ENCODE data around the gene STIL.
"Not testable (repeated sequence)": the region's sequence is repeated elsewhere in the genome, so short reads cannot be mapped to it uniquely, and the experiment has no call there.

The STIL gene

DNA sequence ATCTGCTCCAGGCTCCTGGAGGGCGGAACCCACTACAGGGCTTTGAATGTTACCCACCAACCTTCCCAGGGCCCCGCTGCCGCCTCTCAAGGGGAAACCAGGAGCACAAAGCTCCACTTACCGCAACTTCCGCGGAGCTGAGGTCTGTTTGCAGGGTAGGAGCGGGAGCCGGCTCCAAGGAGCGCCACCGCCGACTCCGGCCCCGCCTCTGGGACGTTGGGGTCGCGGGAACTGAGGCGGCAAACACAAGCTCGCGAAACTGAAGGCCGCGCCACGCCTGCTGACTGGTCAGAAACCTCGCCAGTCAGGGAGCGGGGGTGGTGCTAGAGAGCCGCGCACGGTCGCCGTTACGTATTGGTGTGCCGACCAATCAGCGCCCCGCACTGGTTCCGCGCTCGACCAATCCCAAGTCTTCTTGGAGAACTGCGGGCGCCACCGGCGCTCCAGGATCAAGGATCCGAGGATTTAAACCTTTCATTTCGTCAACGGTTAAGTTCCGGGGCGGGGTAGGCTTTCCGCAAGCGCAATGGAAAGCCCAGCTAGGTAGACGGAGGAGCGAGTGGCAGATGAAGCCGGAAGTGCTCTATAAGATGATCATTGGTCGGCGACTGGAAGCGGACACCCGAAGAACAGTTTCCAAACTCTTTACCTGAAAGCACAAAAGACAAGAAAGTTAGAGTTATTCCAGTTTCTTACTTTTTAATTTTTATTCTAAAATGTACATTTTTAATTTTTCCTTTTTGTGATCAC lies at the start of gene STIL:
Gene STIL (minus strand): TSS at position 233 of the 750 bp plus-strand sequence. CDS start 3,828 bp downstream, outside the sequence.
- peak; percentile 99 for DNase-seq

DNA sequence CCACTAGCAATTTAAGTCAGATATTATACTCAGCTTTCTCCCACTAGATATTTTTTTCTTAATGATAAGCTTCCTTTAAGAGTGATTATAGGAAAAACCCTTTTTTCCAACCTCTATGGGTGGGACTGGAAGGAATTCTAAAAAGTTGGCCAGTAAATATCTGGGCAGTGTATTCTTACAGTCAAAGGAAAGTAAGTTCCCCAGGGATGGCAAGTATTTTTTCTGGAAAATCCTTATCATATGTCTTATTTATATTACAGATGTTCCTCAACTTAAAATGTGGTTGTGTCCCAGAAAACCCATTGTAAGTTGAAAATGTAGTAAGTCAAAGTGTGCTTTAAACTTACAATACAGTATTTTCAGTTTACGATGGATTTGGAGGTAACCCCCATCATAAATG lies 48.9 kb upstream of the STIL start:
- no peak for DNase-seq

DNA sequence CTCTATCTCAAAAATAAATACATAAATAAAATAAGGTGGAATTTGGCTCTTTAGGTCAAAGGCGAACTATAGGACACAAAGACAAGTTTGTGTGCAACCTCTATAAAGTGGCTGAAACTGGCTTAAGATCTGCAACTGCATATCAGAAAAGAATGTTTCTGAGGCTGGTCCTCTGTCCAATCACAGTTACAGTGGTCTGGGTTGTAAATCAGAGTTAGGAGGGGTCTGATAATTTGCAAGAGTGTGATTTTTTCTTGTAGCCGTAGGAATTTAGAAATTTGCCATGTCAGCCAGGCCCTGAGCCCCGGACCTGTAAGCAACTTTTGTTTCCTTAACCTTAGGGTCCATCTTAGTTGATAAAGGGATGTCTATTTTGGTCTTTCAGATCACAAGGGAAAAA lies 47.4 kb upstream of the STIL start:
- DNase-seq = no peak

DNA sequence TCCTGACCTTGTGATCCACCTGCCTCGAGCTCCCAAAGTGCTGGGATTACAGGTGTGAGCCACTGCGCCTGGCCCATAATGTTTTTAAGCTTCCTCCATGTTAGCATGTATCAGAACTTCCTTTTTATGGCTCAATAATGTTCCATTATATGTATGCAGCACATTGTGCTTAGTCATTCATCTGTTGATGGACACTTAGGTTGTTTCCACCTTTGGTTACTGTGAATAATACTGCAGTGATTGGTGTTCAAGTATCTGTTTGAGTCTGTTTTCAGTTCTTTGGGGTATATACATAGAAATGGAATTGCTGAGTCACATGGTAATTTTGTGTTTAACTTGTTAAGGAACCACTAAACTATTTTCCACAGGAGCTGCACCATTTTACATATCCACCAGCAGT lies 37.4 kb upstream of the STIL start:
- DNase-seq = peak in 2 of 3 donors; percentile 26 to 39

DNA sequence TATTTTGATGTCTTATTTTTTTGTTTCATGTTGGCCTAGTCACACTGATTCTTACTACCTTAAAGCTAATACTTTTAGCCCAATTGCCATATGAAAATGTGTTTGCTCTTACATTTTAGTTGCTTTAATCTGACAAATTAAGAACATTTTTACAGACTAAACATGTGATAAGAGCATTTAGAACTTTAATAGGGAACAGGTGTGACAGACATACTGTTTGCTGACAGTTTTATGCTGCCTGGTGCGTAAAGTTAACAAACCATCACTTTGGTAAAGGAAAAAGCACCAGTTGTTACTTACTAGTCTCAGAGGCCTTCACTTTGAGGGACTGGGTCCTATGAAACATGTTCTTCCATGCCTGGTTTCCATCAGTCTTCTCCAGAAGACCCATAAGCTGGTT lies 34.3 kb upstream of the STIL start:
- DNase-seq = no peak

DNA sequence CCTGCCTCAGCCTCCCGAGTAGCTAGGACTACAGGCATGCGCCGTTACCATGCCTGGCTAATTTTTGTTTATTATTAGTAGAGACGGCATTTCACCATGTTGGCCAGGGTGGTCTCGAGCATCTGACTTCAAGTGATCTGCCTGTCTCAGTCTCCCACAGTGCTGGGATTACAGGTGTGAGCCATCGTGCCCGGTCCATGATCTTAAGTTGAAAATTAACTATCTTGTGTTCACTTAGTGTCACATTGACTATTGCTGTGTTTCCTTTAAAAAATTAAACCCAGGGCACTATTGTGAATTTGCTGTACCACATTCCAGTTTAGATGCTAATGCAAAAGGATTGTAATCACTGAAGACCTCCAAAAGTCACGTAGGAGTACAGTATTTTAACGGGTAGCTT lies 33.8 kb upstream of the STIL start:
- no peak for DNase-seq

DNA sequence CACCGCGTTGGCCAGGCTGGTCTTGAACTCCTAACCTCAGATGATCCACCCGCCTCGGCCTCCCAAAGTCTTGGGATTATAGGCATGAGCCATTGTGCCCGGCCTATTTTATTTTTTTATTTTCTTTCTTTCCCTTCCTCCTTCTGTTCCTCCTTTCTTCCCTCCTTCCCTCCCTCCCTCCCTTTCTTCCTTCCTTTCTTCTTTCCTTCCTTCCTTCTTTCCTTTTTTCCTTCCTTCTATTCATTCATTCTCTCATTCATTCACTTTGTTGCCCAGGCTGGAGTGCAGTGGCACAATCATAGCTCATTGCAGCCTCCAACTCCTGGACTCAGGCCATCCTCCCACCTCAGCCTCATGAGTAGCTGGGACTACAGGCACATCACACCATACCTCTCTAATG lies 33.0 kb upstream of the STIL start:
- not testable (repeated sequence) for DNase-seq

DNA sequence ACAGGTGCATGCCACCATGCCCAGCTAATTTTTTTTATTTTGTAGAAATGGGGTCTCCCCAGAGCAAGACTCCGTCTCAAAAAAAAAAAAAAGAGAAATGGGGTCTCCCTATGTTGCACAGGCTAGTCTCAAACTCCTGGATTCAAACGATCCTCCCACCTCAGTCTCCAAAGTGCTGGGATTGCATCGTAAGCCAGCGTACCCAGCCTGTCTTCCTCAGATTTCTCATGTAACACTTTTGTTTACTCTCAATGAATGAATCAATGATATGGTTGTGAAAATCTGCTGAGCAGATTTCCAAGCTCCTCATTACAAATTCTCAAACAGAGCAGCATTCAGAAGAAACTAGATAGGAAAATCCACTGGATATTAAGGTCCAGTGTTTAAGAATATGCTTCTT lies 26.3 kb upstream of the STIL start:
- DNase-seq = no peak

DNA sequence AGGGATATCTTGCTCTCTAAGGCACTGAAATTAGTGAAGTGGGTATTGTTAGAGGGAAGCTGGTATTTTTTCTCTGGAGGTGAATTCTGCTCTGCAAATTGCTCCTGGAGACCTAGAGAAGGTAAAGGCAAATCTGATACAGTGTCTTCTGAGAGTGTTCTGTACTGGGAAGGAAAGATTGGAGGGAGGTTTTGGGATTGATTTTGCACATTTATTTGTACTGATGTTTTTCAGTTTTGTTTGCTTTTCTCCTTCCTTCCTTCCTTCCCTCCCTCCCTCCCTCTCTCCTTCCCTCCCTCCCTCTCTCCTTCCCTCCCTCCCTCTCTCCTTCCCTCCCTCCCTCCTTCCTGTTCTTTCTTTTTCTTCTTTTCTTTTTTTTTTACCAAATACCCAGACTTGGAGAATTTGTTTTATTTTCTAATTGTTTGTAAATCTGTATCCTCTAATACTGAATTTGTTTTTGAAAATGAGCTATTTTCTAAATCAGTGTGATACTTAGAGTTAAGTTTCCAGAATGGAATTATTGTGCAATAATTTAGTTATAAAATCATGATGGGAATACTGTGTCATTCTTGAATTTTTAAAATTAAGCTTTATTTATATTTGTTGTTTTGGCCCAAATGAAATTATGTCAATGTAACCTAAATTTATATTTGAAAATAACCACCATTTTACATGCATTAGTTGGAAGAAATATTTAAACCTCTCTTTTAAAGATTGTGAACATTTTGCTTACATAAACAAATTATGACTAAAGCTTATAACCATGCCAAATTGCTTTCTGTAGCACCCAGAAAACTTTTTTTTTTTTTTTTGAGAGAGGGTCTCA lies 24.5 kb upstream of the STIL start:
- DNase-seq = no peak

DNA sequence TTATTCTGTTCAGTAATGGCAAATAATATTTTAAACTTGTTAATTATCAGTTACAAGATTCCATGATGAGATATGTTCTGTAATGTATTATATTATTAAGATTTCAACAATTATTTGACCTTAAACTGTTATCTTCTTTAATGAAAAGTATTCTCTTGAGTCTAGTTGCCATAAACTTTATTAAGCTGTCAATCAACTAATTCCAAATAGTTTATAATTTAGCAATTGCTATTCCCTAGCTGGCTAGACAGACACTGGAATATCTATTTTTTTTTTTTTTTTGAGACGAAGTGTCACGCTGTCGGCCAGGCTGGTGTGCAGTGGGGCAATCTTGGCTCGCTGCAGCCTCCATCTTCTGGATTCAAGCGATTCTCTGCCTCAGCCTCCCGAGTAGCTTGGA lies 23.4 kb upstream of the STIL start:
- DNase-seq = no peak

DNA sequence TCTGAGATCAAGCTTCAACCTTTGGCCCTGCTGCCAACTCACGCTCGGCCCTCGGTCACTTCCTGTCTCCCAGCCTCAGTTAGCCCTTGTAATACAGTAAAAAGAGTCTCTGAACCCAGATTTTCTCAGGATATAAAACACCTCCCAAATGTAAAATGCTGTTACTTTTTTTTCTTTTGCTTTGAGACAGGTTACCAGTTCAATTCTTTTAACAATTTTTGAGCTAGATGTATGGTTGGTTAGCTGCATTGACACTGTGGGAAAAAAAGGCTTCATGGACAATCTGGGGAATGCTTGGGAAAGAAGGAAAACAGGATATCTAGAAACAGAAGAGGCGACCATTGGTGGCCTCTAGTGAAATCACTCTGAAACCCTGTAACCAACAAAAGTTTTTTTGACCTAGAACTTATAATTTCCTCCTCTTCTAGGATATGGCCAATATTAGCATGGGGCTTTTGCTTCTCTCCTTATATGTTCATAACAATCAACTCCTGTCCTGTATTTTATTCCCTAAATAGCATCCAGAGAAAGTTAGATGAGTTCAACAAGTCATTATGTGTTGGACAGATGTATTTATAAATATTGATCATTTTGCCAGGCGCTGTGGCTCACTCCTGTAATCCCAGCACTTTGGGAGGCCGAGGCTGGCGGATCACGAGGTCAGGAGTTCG lies 21.0 kb upstream of the STIL start:
- DNase-seq = no peak

DNA sequence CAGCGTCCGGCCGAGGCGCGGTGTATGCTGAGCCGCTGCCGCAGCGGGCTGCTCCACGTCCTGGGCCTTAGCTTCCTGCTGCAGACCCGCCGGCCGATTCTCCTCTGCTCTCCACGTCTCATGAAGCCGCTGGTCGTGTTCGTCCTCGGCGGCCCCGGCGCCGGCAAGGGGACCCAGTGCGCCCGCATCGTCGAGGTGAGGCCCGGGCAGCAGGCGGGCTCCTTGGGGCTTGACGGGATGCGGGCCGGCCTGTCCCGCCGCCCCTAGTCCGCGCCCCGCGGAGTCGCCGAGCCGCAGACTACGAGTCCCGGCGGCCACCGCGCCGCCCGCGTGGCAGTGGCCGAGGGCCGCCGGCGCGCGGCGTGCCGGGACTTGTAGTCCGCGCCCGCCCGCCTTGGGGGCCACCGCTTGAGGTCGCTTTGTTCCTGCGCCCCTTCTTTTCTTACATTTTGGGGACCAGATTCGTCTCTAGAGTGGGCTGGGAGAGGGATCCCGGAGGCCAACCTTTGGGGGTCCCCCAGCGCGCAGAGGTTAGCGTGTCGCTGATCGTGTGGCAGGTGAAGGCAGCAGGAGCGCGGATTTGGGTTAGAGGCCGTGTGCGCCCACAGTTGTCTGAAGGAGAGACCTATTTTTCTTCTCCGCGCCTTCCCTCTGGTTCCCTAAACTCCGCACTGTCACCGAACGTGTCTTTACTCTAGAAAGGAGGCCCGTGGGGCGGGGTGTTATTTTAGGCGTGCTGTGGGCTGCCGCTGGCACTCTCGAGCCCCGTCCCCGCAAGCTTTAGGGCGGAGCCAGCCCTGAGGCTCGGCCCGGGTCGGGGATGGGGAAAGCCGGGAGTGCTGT lies 20.2 kb upstream of the STIL start:
- DNase-seq = peak; percentile 89 to 96 (median 94)

DNA sequence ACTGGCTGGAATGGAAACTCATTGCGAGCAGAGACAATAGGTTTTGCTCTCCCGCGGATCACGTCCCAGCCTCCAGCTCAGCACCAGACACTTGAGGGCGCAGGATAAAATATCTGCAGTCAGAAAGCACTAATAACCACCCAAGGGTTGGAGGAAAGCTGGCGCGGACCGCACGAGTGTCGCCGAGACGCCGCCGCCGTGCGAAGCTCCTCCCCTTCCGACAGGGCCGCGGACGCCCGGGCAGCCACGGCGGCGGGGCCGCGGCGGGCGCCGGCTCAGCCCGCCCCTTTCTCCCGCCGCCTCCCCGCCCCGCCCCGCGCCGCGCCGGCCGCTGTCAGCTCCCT lies 19.6 kb upstream of the STIL start, which contains the start of gene CMPK1:
Gene CMPK1 (plus strand): TSS at position 213 of the 344 bp plus-strand sequence. CDS start 156 bp downstream, outside the sequence.
- DNase-seq = peak; percentile 81 to 93 (median 86)

DNA sequence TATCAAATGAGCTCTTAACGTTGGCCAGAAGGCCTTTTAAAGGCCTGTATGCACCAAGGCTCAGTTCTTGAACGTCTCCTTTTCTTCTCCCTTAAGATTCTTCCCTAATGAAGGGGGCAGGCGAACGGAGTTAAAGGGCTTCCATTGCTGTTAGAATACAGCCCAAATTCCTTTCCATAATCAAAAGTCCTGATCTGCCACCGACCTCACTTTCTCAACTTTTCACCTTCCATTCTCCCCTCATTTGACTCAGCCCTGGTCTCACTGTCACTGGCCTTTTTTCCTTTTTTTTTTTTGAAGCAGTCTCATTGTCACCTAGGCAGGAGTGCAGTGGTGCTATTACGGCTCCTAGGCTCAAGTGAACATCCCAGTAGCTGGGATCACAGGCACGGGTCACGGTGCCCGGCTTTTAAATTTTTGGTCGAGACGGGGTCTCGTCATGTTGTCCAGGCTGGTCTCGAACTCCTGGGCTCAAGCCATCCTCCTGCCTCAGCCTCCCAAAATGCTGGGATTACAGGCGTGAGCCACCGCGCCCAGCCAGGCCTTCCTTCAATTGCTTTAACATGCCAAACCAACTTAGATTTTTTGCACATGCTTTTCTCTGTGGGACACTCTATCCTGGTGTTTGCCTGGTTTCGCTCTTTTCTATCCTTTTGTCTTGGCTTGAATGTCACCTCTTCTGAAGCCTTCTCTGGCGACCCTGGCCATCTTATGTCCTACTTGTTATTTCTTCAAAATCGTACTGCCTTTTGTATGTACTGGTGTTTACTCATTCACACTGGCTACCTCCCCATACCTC lies 19.0 kb upstream of the STIL start:
- DNase-seq = no peak

DNA sequence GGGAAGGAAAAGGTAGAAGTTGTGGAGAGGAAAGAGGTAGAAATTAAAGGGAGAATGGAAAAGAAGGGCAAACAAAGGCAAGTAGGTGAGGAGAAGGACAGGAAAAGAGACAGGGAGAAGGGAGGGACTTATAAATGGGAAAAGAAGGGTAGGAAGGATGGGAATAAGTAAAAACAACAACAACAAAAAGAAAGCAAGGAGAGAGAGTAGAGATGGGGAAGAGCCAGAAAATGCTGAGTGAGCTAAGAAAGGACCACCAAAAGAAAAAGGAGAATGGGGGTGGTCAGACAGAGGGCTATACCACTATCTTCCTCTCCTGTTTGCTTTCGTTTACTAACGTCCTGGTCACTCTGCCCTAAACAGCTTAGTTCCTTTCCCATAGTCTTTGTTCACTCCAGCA lies 17.9 kb upstream of the STIL start:
- no peak for DNase-seq

DNA sequence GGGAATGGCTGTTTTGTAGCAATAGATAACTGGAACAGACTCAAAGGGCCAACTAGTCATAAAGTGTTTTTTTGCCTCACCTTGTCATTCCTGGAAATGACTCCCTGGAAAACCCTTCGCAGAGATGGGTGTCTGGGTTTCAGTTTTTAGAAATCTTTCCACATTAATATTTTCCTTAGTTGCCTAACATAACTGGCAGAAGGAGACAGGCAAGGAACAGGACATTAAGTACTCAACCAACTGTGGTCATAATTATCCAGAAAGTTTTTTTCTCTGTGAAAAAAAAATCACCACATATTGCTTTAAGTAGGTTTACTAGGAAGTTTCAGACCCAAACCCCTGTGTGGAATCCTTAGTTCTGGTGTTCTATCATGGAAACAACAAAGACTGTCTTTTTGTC lies 16.3 kb upstream of the STIL start:
- DNase-seq = no peak

DNA sequence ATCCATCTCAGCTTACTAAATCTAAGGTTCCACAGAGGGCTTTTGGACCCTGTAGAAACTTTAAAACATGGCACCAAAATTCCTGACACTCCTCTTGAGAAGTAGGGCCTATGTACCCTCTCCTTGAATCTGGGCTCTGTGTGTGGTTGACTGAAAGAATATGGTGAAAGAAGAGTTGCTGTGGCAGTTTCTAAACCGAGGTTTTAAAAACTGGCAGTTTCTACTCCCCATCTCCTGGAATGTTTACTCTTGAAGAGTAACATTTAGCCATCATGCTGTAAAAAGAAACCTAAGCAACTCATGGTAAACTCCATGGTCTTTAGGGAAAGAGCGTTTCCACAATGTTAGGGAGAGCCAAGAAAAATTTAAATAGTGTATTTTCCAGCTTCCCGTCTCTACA lies 15.0 kb upstream of the STIL start:
- DNase-seq = no peak

DNA sequence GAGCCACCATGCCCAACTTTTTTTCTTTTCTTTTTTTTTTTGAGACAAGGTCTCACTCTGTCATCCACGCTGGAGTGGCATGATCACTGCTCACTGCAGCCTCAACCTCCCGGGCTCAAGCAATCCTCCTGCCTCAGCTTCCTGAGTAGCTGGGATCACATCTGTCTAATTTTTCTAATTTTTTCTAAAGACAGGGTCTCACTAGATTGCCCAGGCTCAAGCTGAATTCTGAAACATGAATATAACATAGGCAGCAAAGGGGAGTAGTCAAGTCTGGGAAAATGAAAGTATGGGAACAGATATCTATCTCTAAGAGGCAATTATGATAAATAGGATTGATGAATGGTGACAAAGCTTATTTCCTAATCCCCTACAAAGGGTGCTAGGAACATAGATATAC lies 12.3 kb upstream of the STIL start:
- no peak for DNase-seq

DNA sequence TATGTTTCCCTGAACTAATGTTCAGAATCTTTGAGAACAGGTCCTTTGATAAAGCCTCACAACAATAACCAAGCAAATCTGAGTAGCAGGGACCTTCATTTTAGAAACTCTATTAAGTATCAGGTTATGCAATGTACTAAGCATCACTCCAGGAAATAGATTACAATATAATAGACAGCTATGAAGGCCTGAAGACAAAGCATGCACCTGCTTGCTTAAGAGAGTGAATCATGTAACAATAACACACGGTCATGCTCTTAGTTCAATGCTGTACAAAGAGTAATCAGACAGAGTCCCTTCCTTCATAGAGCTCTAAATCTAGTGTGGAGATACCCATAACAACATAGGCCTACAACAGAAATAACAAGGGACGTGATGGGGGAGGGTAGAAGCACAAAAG lies 11.6 kb upstream of the STIL start:
- no peak for DNase-seq

DNA sequence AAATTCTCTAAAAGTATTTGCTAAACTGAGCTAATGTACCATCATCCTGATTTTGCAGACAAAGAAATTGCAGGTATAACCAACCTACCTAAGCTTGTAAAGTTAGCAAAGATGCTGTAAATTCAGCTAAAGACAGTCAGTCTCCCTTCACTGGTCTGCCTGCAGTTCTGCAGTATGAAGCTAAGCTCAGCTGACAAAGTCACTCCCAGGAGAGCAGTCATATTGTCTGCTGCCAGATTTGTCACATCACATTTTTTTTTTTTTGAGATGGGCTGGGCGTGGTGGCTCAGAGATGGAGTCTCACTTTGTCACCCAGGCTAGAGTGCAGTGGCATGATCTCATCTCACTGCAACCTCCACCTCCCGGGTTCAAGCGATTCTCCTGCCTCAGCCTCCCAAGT lies 10.7 kb upstream of the STIL start:
- no peak for DNase-seq

DNA sequence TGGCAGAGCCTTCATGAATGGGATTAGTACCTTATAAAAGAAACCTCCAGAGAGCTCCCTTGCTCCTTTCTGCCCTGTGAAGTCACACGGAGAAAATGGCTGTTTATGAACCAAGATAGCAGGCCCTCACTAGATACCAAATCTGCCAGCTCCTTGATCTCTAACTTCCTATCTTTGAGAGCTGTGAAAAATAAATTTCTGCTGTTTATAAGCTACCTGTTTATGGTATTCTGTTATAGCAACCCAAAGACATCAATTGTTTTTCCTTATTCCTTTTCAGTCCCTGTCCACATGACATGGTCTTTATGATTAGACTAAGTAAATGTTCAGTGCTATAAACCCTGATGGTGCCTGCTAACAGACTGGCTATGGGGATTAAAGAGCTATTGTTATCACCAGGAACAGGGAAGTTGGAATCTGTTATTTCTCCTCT lies 9.7 kb upstream of the STIL start:
- no peak for DNase-seq

DNA sequence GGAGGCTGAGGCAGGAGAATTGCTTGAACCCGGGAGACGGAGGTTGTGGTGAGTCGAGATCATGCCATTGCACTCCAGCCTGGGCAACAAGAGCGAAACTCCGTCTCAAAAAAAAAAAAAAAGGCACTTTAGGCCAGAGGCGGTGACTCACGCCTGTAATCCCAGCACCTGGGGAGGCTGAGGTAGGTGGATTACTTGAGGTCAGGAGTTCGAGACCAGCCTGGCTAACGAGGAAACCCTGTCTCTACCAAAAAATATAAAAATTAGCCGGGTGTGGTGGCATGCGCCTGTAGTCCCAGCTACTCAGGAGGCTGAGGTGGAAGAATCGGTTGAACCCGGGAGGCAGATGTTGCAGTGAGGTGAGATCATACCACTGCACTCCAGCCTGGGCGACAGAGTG lies 6.0 kb upstream of the STIL start:
- DNase-seq = not testable (repeated sequence)
